HepG2 (cell line): ENCODE data around the gene SAP30. TPM values are rescaled to one million over a fixed set of nuclear protein-coding genes. Genes with fewer than 3 reads are reported as not detected.
A peak's percentile ranks its signal among the peaks of the same experiment; 100 is the strongest.

Experiments used
- BCL6 ChIP-seq: IDR thresholded peaks from 2 replicates; pipeline ENCODE4 v1.6.1; 2016; ENCODE audit warnings: missing genetic modification reagents, missing compliant biosample characterization
- HOXA3 ChIP-seq: sonication (generic); formaldehyde crosslinking; IDR thresholded peaks from 2 replicates; pipeline ENCODE4 v1.5.0; 2020; ENCODE audit warnings: missing genetic modification reagents
- JUNB ChIP-seq: sonication (generic); formaldehyde crosslinking; IDR thresholded peaks from 2 replicates; pipeline ENCODE4 v1.8.0; 2022; ENCODE audit warnings: missing genetic modification reagents, mild to moderate bottlenecking, borderline replicate concordance
- SOX13 ChIP-seq, 3 experiments: fragments of 450-650 bp in 1 of 3; sonication (generic) in 1 of 3; formaldehyde crosslinking in 1 of 3; IDR thresholded peaks in 2 of 3; conservative IDR thresholded peaks in 1 of 3; 2 replicates each; pipeline versions ENCODE4 v1.5.0 to v1.6.1; 2016 to 2020; ENCODE audit warnings: antibody characterized with exemption in 1 of 3, mild to moderate bottlenecking in 1 of 3, missing compliant biosample characterization in 1 of 3, missing genetic modification reagents in 1 of 3, moderate library complexity in 1 of 3
- SSRP1 ChIP-seq: IDR thresholded peaks from 2 replicates; pipeline ENCODE4 v1.6.1; 2016; ENCODE audit warnings: control low read depth
- ZBTB38 ChIP-seq: sonication (generic); formaldehyde crosslinking; IDR thresholded peaks from 2 replicates; pipeline ENCODE4 v1.5.1; 2020; ENCODE audit warnings: mild to moderate bottlenecking, missing genetic modification reagents
- ZNF12 ChIP-seq: sonication (generic); formaldehyde crosslinking; IDR thresholded peaks from 2 replicates; pipeline ENCODE4 v1.5.0; 2020; ENCODE audit warnings: missing genetic modification reagents
- ZNF562 ChIP-seq: sonication (generic); formaldehyde crosslinking; IDR thresholded peaks from 2 replicates; pipeline ENCODE4 v1.8.0; 2022; ENCODE audit warnings: missing genetic modification reagents, borderline replicate concordance
- ZNF775 ChIP-seq: sonication (generic); formaldehyde crosslinking; IDR thresholded peaks from 2 replicates; pipeline ENCODE4 v1.4.0; 2020; ENCODE audit warnings: missing genetic modification reagents, mild to moderate bottlenecking, moderate library complexity, borderline replicate concordance
- ZSCAN31 ChIP-seq: sonication (generic); formaldehyde crosslinking; IDR thresholded peaks from 2 replicates; pipeline ENCODE4 v1.5.0; 2020; ENCODE audit warnings: low read depth, mild to moderate bottlenecking, missing genetic modification reagents
- polyA plus RNA-seq, 8 experiments: library from polyadenylated mRNA; depleted of rRNA in 3 of 8; stranded (reverse) in 7 of 8; unstranded in 1 of 8; fragments of >200 nt; fragmentation: Illumina TruSeq in 4 of 8; extraction: Trizol in 4 of 8; gene quantifications; 2 replicates each; pipeline versions ENCODE4 v1.2.1 to v1.2.3, GENCODE V29; 2011 to 2016; ENCODE audit warnings: low read depth in 4 of 8, missing spikeins in 1 of 8, mixed read lengths in 1 of 8; ENCODE audit not compliant: insufficient read depth in 1 of 8
- total RNA-seq, 5 experiments: library from RNA; depleted of rRNA; stranded (reverse); fragments of >200 nt; fragmentation: Illumina TruSeq; extraction: Trizol; gene quantifications; 2 replicates each; pipeline ENCODE4 v1.2.3, GENCODE V29; 2016; ENCODE audit warnings: low read depth in 1 of 5
- TF ChIP-seq, protein P1 (sequence below): sonication (generic); formaldehyde crosslinking; IDR thresholded peaks from 2 replicates; pipeline ENCODE4 v1.4.0; 2020; ENCODE audit warnings: mild to moderate bottlenecking, missing genetic modification reagents, borderline replicate concordance
- TF ChIP-seq, protein P2 (sequence below): sonication (generic); formaldehyde crosslinking; IDR thresholded peaks from 2 replicates; pipeline ENCODE4 v1.4.0; 2020; ENCODE audit warnings: mild to moderate bottlenecking, missing genetic modification reagents, borderline replicate concordance
- TF ChIP-seq, protein P3 (sequence below): IDR thresholded peaks from 2 replicates; pipeline ENCODE4 v1.6.1; 2016; ENCODE audit warnings: low read depth, missing genetic modification reagents, missing compliant biosample characterization
- TF ChIP-seq, protein P4 (sequence below): sonication (generic); formaldehyde crosslinking; IDR thresholded peaks from 2 replicates; pipeline ENCODE4 v1.8.1; 2023; ENCODE audit warnings: mild to moderate bottlenecking, inconsistent platforms, moderate library complexity, missing genetic modification reagents, borderline replicate concordance

SAP30 gene
- total and polyA plus RNA-seq, 2 of the 13 experiments (the other 11 are each of a cell fraction or from before 2014, with no cell fraction given) = 14.2 to 25.1 TPM

DNA sequence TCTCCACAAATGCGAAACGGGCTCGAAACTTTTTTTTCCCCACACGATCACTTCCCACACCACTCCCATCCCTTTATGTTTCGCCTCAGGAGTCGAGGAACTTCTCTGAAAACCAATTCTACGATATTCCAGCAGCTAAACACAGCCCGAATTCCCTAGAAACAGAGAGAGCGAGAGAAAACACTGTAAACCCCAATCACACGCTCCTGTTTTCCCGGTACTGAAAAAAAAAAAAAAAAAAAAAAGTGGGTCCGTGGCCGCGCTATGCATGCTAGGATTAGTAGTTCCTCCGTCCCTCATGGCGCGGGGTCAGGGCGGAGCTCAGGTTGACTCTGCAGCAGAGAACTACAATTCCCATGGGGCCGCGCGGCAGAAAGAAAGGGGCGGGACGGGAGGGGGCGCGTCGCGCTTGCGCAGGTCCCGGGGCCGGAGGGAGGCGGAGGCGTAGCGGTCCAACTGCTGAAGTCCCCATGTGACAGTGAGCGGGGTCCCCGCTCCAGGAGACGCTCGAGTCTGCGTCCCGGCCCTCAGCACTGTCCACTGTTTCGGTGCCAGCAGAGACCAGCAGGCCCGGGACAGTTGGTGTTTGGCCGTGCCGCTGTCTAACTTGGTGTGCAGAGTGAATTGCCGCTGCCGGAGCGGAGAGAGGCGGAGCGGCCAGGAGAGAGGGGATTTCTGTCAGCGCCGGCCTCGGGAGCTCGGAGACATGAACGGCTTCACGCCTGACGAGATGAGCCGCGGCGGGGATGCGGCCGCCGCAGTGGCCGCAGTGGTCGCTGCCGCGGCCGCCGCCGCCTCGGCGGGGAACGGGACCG lies at the start of gene SAP30 (continued):
- TF ChIP-seq, protein P1, sequence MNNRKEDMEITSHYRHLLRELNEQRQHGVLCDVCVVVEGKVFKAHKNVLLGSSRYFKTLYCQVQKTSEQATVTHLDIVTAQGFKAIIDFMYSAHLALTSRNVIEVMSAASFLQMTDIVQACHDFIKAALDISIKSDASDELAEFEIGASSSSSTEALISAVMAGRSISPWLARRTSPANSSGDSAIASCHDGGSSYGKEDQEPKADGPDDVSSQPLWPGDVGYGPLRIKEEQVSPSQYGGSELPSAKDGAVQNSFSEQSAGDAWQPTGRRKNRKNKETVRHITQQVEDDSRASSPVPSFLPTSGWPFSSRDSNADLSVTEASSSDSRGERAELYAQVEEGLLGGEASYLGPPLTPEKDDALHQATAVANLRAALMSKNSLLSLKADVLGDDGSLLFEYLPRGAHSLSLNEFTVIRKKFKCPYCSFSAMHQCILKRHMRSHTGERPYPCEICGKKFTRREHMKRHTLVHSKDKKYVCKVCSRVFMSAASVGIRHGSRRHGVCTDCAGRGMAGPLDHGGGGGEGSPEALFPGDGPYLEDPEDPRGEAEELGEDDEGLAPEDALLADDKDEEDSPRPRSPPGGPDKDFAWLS (CRISPR knock-in tag) = no peak
- peak; percentile 48; the same call in 1 of the 2 replicates for TF ChIP-seq HOXA3 (CRISPR knock-in tag)
- TF ChIP-seq ZSCAN31 (CRISPR knock-in tag) = peak; percentile 79
- TF ChIP-seq ZNF562 = no peak
- no peak for TF ChIP-seq ZNF12 (CRISPR knock-in tag)
- TF ChIP-seq, protein P2, sequence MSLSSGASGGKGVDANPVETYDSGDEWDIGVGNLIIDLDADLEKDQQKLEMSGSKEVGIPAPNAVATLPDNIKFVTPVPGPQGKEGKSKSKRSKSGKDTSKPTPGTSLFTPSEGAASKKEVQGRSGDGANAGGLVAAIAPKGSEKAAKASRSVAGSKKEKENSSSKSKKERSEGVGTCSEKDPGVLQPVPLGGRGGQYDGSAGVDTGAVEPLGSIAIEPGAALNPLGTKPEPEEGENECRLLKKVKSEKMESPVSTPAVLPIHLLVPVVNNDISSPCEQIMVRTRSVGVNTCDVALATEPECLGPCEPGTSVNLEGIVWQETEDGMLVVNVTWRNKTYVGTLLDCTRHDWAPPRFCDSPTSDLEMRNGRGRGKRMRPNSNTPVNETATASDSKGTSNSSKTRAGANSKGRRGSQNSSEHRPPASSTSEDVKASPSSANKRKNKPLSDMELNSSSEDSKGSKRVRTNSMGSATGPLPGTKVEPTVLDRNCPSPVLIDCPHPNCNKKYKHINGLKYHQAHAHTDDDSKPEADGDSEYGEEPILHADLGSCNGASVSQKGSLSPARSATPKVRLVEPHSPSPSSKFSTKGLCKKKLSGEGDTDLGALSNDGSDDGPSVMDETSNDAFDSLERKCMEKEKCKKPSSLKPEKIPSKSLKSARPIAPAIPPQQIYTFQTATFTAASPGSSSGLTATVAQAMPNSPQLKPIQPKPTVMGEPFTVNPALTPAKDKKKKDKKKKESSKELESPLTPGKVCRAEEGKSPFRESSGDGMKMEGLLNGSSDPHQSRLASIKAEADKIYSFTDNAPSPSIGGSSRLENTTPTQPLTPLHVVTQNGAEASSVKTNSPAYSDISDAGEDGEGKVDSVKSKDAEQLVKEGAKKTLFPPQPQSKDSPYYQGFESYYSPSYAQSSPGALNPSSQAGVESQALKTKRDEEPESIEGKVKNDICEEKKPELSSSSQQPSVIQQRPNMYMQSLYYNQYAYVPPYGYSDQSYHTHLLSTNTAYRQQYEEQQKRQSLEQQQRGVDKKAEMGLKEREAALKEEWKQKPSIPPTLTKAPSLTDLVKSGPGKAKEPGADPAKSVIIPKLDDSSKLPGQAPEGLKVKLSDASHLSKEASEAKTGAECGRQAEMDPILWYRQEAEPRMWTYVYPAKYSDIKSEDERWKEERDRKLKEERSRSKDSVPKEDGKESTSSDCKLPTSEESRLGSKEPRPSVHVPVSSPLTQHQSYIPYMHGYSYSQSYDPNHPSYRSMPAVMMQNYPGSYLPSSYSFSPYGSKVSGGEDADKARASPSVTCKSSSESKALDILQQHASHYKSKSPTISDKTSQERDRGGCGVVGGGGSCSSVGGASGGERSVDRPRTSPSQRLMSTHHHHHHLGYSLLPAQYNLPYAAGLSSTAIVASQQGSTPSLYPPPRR = no peak
- TF ChIP-seq, protein P3, sequence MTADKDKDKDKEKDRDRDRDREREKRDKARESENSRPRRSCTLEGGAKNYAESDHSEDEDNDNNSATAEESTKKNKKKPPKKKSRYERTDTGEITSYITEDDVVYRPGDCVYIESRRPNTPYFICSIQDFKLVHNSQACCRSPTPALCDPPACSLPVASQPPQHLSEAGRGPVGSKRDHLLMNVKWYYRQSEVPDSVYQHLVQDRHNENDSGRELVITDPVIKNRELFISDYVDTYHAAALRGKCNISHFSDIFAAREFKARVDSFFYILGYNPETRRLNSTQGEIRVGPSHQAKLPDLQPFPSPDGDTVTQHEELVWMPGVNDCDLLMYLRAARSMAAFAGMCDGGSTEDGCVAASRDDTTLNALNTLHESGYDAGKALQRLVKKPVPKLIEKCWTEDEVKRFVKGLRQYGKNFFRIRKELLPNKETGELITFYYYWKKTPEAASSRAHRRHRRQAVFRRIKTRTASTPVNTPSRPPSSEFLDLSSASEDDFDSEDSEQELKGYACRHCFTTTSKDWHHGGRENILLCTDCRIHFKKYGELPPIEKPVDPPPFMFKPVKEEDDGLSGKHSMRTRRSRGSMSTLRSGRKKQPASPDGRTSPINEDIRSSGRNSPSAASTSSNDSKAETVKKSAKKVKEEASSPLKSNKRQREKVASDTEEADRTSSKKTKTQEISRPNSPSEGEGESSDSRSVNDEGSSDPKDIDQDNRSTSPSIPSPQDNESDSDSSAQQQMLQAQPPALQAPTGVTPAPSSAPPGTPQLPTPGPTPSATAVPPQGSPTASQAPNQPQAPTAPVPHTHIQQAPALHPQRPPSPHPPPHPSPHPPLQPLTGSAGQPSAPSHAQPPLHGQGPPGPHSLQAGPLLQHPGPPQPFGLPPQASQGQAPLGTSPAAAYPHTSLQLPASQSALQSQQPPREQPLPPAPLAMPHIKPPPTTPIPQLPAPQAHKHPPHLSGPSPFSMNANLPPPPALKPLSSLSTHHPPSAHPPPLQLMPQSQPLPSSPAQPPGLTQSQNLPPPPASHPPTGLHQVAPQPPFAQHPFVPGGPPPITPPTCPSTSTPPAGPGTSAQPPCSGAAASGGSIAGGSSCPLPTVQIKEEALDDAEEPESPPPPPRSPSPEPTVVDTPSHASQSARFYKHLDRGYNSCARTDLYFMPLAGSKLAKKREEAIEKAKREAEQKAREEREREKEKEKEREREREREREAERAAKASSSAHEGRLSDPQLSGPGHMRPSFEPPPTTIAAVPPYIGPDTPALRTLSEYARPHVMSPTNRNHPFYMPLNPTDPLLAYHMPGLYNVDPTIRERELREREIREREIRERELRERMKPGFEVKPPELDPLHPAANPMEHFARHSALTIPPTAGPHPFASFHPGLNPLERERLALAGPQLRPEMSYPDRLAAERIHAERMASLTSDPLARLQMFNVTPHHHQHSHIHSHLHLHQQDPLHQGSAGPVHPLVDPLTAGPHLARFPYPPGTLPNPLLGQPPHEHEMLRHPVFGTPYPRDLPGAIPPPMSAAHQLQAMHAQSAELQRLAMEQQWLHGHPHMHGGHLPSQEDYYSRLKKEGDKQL (CRISPR knock-in tag) = no peak
- TF ChIP-seq SOX13 (IDR thresholded peaks at IDR 0.05) = no peak
- peak in 1 of 2 experiments; percentile 37; a peak in 1 of 4 replicates for TF ChIP-seq SOX13 (CRISPR knock-in tag; conservative IDR thresholded peaks at IDR 0.05 in 1 of 2, IDR thresholded peaks at IDR 0.05 in 1 of 2)
- no peak for TF ChIP-seq ZNF775 (CRISPR knock-in tag)
- TF ChIP-seq SSRP1 (CRISPR knock-in tag) = no peak
- TF ChIP-seq, protein P4, sequence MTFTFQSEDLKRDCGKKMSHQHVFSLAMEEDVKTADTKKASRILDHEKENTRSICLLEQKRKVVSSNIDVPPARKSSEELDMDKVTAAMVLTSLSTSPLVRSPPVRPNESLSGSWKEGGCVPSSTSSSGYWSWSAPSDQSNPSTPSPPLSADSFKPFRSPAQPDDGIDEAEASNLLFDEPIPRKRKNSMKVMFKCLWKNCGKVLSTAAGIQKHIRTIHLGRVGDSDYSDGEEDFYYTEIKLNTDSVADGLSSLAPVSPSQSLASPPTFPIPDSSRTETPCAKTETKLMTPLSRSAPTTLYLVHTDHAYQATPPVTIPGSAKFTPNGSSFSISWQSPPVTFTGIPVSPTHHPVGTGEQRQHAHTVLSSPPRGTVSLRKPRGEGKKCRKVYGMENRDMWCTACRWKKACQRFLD (CRISPR knock-in tag) = no peak; the same call in 1 of the 2 replicates
- TF ChIP-seq BCL6 = no peak
- TF ChIP-seq JUNB (CRISPR knock-in tag) = no peak
- TF ChIP-seq ZBTB38 = peak; percentile 81
